NK-92 treated with Interleukin-12 subunit alpha and Interleukin-12 subunit beta, amount 100 ng/mL, for 24 hours (cell line): ENCODE results near the gene CDC25B.

Source experiments
- DNase-seq: peaks from one replicate; lab custom pipeline; 2025; lab: John Stamatoyannopoulos, UW

CDC25B gene

DNA sequence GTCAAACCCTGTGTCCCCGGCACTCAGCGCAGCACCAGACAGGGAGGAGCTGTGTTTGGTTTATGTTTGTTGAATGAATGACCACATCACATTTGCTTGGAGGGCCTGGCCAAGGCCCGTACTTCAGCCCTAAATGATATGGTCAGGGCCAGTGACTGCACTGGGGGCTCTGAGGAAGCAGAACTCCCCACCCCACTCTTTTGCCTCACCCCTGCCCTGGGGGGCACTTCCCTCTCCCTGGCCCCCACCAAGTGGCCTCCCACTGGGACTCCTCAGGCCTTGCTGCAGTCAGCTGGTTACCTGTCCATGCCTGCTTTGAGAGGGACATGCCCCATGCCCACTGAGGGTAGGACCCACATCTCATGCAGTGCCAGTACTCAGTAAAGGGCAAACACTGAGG is 31.5 kb upstream of the CDC25B start:
- no peak for DNase-seq

DNA sequence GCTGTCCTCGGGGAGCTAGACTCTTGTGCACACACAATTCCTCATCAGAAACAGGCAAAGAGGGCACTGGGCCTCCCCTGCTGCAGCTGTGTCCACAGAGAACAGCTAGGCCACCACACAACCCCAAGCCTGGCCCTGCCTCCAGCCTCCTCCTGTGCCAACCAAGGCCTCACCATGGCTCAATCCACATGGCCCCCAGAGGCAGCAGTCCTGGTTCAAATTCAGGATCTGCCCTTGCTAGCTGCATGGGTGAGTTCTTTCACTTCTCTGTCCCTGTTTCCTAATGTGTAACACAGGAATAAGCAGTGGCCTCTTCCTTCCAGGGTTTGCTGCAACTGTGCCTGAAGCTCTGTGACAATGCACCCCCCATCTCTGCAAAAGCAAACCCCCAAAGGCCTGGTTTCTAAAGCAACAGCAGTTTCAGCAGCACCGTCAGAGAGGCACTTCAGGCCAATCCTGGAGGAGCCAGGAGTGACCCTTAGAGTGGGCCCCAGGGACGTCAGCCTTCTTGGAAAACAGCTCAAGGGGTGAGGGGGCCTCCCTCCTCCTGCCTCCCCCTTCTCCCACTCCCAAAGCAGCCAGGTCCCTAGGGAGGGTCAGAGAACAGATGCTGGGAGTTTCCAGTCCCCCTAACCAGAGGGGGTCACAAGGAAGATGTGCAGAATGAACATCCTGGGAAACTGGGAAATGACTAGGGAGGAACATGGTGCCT is 30.8 kb upstream of the CDC25B start:
- DNase-seq = no peak

DNA sequence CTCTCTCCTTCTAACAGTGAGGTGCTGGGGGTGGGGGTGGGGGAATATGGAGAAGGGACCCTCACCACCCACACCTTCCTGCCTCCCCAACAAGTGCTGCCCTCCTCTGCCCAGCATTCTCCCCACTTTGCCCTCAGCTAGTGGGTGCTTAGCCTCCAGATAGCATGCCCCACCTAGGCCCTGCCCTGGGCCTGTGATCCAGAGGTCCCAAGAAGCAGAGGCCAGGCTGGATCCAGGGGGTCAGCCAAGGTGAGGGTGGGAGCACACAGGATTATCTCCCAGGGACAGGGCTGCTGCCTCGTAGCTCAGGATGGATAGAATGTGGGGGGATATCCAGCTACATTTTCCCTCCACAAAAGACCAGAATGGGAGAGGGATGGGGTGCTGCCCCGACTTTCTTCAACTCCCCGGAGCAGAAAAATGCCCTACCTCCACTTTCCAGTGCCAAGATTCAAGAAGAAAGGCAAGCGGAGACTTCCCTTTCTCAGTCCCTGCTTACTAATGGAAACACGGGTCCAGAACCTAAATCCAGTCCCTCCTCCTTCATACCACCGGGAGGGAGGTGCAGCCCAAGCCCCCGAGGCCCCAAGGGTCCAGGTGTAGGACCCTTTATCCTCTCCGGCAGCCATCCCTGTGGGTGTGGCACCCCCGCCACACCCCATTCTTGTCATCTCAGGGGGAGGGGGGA is 29.5 kb upstream of the CDC25B start:
- DNase-seq = no peak

DNA sequence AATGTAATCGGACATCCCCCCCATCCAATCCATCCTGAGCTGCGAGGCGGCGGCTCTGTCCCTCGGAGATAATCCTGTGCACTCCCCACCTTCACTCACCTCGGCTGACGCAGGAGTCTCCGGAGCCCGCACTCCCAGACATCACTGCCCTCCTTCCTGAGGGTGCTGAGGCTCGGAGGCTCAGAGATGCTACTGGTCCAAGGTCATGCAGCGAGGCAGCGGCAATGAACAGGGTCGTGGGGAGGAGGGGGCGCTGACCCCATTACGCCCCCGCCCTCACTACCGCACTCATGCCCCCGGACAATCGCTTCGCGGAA is 29.0 kb upstream of the CDC25B start:
- no peak for DNase-seq

DNA sequence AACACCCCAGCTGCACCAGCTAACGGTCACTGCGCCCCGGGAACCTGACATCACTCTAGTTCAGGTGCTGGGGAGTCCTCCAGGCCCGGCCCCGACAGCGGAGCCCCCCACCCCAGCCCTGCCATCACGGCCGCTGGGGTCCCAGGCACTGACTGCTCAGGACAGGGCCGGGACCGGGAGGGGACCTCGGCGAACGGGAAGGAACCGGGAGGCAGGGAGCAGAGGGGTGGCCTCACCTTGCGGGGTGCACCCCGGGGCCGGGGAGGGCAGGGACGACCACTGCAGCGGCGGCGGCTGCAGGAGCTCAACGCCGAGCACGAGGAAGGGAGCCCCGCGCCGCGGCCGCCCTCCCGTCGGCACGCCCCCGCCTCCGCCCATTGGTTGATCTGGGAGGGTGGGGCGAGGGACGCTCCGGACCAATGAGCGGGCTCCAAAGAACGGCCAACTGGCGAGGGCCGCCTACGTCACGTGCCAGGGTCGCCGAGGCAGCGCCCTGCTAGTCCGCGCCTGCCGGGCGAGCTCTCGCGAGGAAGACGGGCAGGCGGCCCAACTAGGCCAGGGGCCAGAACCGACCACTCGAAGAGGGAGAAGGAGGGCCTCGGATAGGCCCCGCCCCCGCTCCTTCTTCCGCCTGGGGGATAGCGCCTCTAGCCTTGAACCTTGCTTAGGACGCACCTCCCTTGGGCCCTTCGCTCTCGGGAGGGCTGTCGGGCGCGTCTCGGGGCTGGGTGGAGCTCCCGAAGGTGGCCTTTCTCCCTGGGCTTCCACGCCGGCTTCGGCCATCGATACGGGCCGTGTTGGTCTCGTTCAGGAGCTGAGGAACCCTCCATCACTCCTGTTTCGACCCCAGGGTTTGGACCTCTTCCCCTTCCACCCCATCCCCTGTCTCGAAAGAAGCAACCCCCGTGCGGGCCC is 28.4 kb upstream of the CDC25B start, which contains the start of gene ADISSP:
ADISSP (minus strand) TSS at position 327 of the 915 bp plus-strand sequence. CDS start 7,653 bp downstream, outside the sequence.
- peak; percentile 98 for DNase-seq

- DNase-seq = peak; percentile 63
Measured at GRCh38 chr20:3768342-3769130, 27.6 kb upstream of the CDC25B start.

DNA sequence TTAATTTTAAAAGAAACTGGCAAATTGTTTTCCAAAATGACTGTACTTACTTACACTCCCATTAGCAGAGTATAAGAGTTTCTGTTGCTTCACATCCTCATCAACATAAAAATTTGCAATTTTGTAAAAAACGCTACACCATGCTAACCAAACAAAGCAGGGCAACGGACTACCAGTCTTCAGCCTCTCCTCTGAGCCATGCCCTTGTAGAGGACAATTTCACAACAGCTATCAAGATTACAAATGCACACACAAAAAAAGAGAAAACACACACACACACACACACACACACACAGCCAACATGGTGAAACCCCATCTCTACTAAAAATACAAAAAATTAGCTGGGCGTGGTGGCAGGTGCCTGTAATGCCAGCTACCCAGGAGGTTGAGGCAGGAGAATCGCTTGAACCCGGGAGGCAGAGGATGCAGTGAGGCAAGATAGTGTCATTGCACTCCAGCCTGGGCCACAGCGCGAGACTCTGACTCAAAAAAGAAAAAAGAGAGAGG is 24.5 kb upstream of the CDC25B start:
- DNase-seq = no peak

DNA sequence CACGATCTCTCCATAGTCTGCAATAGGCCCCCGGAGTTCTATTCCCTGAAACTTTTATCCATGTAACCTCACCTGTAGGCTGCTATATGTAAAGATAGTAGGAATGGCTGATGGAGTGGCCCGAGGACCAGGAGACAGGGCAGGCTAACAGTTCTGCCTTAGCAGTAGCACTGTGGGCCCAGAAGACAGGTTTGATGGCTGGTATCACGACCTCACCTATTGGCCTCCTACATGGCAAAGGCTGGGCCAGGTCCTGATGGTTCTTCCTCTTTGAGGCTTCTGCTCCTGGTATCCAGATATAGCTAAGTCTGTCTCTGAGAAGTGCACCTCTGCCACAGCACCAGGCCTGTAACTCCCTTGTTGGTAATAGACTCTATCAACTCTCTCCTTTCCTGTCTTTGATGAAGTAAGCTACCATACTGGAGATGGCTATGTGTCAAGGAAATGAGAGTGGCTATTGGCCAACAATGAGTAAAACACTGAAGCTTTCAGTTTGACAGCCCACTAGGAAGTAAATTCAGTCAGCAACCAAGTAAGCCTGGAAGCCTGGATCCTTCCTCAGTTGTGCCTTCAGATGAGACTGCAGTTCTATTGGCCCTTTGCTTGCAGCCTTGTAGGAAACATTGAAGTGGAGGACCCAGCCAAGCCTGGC is 20.5 kb upstream of the CDC25B start:
- no peak for DNase-seq

DNA sequence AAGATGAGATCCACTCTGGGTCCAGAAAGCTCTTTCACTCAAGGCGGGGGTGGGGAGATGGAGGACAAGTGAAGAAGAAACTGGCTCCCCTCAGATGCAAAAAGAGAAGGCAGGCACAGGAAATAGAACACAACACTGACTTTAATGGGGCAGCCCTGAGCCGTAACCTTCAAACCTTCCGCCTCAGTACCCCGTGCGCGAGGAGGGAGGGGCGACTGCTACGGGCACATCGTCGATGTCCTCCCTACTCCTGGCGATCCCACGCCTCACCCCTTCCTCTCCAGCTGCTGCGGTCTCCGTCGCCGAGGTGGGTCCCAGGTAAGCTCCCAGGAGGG is 18.8 kb upstream of the CDC25B start:
- DNase-seq = no peak

- DNase-seq = no peak
Measured at GRCh38 chr20:3777716-3778629, 18.1 kb upstream of the CDC25B start.

GRCh38 chr20:3778976-3779375 is 17.1 kb upstream of the CDC25B start:
- DNase-seq = no peak

DNA sequence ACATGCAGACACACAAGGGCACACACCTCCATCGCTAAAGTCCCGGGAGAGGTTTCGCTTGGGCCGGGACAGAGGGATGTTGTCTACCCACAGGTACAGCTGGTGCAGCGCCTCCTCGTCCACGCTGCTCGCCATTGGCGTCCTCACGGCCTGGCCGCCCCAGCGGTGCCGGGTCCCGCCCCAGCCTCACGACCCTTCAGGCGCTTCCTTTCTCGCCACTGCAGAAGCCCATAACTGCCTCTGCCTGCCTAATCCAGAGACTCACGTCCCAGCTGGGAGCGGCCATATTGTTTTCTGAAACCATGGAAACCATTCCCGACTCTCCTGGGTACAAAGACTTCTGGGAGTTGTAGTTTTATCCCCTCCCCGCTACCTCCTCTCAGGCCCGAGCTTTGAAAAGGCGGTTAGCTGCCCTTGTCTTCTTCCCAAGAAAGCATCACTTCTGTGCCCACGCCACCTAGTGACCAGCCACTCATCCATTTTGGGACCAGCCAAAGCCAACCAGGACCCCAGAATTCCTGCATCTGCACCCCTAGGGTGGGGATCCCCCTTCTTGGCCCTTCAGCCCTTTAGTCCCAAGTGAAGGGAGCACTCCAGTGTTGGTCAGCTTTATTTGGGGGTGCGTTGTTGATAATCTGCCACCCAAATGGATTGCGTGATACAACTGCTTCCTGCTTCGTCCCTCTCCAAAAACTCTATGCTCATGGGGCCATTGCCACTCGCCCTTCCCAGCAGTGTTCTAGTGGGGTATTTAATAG is 14.8 kb upstream of the CDC25B start, which contains the start of gene SPEF1:
SPEF1 (minus strand) TSS at position 296 of the 758 bp plus-strand sequence; CDS start at position 135, 161 bp downstream.
- DNase-seq = no peak

- no peak for DNase-seq
Measured at GRCh38 chr20:3782597-3782996, 13.5 kb upstream of the CDC25B start.

GRCh38 chr20:3783068-3783489 is 13.0 kb upstream of the CDC25B start:
- DNase-seq = no peak

DNA sequence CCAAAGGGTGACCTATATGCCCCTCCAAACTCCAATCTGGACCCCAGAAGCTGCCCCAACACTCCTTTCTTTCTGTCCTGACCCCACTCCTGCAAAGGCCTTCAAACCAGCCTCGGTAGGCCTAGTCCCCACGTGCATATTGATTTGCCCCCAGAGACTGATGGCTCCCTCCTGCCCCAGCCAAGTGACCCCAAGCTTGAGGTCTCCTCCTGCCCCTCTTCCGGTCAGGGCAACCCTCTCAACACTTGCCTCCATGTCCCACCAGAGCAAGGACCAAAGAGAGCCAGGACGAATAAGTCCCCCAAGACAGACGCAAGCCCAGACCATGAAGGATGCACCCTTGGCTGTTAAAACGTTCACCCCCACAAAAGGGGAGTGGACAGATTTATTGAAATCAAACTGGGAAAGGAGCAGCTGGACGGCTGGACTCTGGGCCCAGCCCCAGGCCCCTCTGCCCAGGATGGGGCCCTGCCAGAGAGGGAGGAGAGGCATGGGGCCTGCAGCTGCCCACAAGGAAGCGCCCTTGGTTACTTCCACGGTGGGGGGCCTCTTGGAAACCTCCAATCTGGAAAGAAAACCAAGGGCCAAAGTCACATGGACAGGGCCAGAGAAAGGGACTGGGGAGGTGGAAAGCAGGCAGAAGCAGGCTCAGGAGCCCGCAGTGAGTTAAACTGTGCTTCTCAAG is 12.5 kb upstream of the CDC25B start:
- DNase-seq = no peak

DNA sequence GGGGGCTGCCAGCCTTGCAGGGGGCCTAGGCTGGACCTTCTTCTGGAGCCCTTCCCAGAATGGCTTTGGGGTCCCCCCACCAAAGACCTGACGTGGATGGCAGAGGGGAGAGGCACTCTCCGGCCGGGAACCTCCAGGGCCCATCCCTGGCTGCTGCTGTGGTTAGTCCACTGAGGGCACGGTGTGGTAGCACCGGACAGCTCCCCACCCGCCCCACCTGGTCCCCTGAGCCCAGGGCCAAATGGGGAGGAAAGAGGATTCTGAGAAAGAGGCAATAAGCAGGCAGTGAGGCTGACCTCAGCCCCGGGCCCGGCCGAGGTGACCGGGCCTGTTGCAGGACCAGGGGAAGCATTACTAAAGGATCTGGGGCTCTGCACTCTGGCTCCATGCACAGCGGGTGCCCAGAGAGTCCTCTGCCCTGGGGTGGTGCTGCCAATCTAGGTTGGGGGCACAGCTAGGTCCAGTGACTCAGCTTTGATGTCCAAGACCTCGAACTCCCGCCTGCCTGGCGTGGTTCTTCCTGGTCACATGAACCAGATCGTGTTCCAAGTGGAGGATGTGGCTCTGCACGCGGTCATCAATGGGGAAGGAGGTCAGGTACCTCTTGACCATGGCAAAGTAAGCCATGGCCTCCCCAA is 11.8 kb upstream of the CDC25B start:
- no peak for DNase-seq

DNA sequence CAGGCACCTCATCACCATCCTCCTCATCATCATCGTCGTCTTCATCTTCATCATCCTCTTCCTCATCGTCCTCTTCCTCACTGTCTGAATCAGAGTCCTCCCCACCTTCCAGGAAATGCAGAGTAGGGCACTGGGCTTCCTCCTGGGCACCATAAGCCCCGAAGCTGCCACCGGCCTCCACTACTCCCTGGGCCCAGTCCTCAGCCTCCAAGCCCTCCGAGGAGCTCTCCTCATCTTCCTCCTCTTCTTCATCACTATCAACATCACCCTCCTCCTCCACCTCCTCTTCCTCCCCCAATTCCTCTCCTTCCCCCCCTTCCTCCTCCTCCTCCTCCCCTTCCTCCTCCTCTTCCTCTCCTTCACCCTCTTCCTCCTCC is 11.3 kb upstream of the CDC25B start:
- DNase-seq = no peak
